DOHH2 (cell line): Measurements from ENCODE around the gene UXT.

ENCODE experiments used
- EZH2phosphoT487 ChIP-seq: fragments of 200-600 bp; sonication (generic); IDR thresholded peaks from 2 replicates; pipeline ENCODE4 v1.6.1; 2017; ENCODE audit warnings: borderline replicate concordance, mild to moderate bottlenecking, antibody characterized with exemption, low read length, moderate library complexity, mixed read lengths
- TF ChIP-seq, protein P1 (sequence below): fragments of 200-600 bp; sonication (generic); IDR thresholded peaks from one replicate; pipeline ENCODE4 v1.5.1; 2014; ENCODE audit warnings: antibody characterized with exemption, mild to moderate bottlenecking, low read depth, low read length; ENCODE audit not compliant: poor library complexity, severe bottlenecking

DNA sequence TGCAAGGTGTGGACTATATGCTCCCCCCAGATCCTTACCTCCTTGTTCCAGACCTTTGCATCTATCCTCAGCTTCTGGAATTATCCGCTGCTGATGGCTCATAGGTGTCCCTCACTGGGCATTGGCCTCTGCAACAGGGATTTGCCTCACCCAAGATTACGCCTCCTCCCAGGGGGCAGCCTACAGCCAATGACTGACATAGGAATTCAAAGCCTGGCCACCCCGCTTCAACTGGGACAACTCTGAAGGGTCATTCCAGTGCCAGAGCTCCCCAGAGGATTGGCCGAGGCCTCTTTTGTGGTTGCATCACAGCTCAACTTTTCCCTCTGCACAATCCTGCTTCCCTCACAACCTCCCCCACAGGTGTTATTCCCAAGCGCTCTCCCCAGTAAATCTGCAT is 44.4 kb downstream of the UXT start:
- TF ChIP-seq, protein P1, sequence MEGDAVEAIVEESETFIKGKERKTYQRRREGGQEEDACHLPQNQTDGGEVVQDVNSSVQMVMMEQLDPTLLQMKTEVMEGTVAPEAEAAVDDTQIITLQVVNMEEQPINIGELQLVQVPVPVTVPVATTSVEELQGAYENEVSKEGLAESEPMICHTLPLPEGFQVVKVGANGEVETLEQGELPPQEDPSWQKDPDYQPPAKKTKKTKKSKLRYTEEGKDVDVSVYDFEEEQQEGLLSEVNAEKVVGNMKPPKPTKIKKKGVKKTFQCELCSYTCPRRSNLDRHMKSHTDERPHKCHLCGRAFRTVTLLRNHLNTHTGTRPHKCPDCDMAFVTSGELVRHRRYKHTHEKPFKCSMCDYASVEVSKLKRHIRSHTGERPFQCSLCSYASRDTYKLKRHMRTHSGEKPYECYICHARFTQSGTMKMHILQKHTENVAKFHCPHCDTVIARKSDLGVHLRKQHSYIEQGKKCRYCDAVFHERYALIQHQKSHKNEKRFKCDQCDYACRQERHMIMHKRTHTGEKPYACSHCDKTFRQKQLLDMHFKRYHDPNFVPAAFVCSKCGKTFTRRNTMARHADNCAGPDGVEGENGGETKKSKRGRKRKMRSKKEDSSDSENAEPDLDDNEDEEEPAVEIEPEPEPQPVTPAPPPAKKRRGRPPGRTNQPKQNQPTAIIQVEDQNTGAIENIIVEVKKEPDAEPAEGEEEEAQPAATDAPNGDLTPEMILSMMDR, result no peak
- TF ChIP-seq EZH2phosphoT487, result no peak
